Activated B cell treated with CpG ODN at 0.5 μM for 24 hours (primary cell): ENCODE results near the gene TMC6. TPM values are rescaled to one million over a fixed set of nuclear protein-coding genes. Genes with fewer than 3 reads are reported as not detected.

Experiments used
- ATAC-seq: fragments of 200-7000 bp; cut with Tn5 transposase; one replicate; pipeline ENCODE4 v1.10.0; 2021; ENCODE audit warnings: low read depth, mild to moderate bottlenecking, moderate library complexity
- CTCF ChIA-PET: fragments of 350-600 bp; sonication (Branson Sonifier 250); formaldehyde crosslinking; loops from one replicate; lab custom pipeline; 2021; ENCODE audit warnings: antibody characterized with exemption; lab: Charles Lee
- POLR2A ChIA-PET: fragments of 350-600 bp; sonication (Branson Sonifier 250); formaldehyde crosslinking; loops from one replicate; lab custom pipeline; 2021; ENCODE audit warnings: antibody characterized with exemption; lab: Charles Lee
- DNase-seq: peaks from one replicate; pipeline ENCODE4 v3.0.0; 2022
- H3K27ac Mint-ChIP-seq: one replicate; pipeline ENCODE4 v1.8.0; 2020; ENCODE audit warnings: mixed read lengths
- H3K27me3 Mint-ChIP-seq: one replicate; pipeline ENCODE4 v1.8.0; 2021; ENCODE audit warnings: mixed read lengths
- H3K36me3 Mint-ChIP-seq: one replicate; pipeline ENCODE4 v1.8.0; 2021; ENCODE audit warnings: low read depth, mixed read lengths
- H3K4me1 Mint-ChIP-seq: one replicate; pipeline ENCODE4 v1.8.0; 2021; ENCODE audit warnings: mixed read lengths
- H3K4me3 Mint-ChIP-seq: one replicate; pipeline ENCODE4 v1.8.0; 2020; ENCODE audit warnings: mild to moderate bottlenecking, mixed read lengths
- H3K9me3 Mint-ChIP-seq: one replicate; pipeline ENCODE4 v1.8.0; 2020; ENCODE audit warnings: mixed read lengths
- intact Hi-C: fragments of 100-400 bp; cut with micrococcal nuclease; formaldehyde crosslinking; loops from one replicate; pipeline ENCODE4 v1.15.1; 2024
- total RNA-seq: library from RNA; stranded (reverse); gene quantifications from 2 replicates; pipeline ENCODE4 v1.2.3, GENCODE V29; 2022
- TF ChIP-seq, protein P1 (sequence below): fragments of 200-600 bp; IDR thresholded peaks from one replicate; pipeline ENCODE4 v1.8.0; 2022; ENCODE audit warnings: antibody characterized with exemption, mild to moderate bottlenecking

Gene TMC6
- total RNA-seq, 1 donor from 2014 or later = 896 TPM

- H3K36me3 Mint-ChIP-seq = peaks cover 66% of the 10 kb centered on the region
- CTCF ChIA-PET = no interaction called here
- POLR2A ChIA-PET = interaction anchor here (0.6 kb wide), 1 partner anchor 367 kb away, joined by 3 read pairs; no protein-coding TSS in a partner anchor
Observed at GRCh38 chr17:78101112-78101511, 27.4 kb downstream of the TMC6 start.

DNA sequence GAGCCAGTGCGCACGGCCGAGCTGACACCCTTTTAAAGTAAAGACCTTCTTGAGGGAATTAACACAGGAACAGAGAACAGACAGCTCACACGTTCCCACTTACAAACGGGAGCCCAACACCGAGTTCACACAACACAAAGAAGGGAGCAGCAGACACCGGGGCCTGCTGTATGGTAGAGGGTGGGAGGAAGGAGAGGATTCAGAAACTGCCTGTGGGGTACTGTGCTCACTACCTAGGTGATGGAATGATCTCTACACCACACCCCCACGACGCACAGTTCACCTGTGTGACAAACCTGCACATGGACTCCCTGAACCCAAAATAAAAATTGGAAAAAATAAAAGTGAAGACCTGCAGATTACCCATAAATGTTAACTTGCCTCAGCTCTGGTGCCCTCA is 32.5 kb downstream of the TMC6 start:
- CTCF ChIA-PET = interaction anchor here (1.2 kb wide), 1 partner anchor 11 kb away, joined by 3 read pairs; no protein-coding TSS in a partner anchor
- intact Hi-C loops = no loop called here
- Mint-ChIP-seq H3K9me3 (no peaks in the 10 kb centered on the region), H3K27ac (no peak overlapping the region), H3K4me3 (no peak overlapping the region), H3K36me3 (peaks cover 87% of the 10 kb centered on the region), H3K27me3 (no peaks in the 10 kb centered on the region), H3K4me1 (no peaks in the 10 kb centered on the region)
- POLR2A ChIA-PET = no interaction called here
- ATAC-seq = no peak
- DNase-seq = no peak
- TF ChIP-seq, protein P1, sequence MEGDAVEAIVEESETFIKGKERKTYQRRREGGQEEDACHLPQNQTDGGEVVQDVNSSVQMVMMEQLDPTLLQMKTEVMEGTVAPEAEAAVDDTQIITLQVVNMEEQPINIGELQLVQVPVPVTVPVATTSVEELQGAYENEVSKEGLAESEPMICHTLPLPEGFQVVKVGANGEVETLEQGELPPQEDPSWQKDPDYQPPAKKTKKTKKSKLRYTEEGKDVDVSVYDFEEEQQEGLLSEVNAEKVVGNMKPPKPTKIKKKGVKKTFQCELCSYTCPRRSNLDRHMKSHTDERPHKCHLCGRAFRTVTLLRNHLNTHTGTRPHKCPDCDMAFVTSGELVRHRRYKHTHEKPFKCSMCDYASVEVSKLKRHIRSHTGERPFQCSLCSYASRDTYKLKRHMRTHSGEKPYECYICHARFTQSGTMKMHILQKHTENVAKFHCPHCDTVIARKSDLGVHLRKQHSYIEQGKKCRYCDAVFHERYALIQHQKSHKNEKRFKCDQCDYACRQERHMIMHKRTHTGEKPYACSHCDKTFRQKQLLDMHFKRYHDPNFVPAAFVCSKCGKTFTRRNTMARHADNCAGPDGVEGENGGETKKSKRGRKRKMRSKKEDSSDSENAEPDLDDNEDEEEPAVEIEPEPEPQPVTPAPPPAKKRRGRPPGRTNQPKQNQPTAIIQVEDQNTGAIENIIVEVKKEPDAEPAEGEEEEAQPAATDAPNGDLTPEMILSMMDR = no peak

More at GRCh38 chr17:78101112-78101511, 27.4 kb downstream of the TMC6 start:
- Mint-ChIP-seq H3K4me1 (no peaks in the 10 kb centered on the region), H3K9me3 (no peaks in the 10 kb centered on the region), H3K27ac (no peak overlapping the region), H3K27me3 (no peaks in the 10 kb centered on the region), H3K4me3 (no peak overlapping the region)
- DNase-seq (no peak), ATAC-seq (no peak)
- intact Hi-C loops = no loop called here
- TF ChIP-seq, protein P1 = no peak

DNA sequence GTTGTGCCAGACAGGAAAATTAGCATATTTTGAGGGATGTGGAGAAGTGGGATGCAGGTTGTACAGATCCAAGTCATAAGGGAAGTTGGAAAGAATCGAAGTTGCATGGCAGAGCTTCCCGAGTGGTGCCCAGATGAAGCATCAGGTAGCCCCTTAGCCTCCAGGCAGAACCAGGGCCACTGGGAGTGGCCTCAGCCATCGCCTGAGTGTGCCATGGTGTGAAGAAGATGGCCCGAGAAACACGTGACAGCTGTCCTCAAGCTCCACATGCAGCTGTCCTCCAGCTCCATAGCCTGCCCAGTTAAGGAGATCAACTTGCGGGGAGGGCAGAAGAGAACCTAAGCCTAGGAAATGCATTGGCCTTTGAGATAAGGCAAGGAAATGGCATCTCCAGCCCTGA is 33.5 kb downstream of the TMC6 start:
- Mint-ChIP-seq H3K9me3 (no peaks in the 10 kb centered on the region), H3K27ac (no peak overlapping the region), H3K4me1 (no peaks in the 10 kb centered on the region), H3K4me3 (no peak overlapping the region), H3K27me3 (no peaks in the 10 kb centered on the region), H3K36me3 (peaks cover 90% of the 10 kb centered on the region)
- ATAC-seq = no peak
- intact Hi-C loops = no loop called here
- ChIA-PET CTCF (no interaction called here), POLR2A (interaction anchor here (0.6 kb wide), 1 partner anchor 288 kb away, joined by 4 read pairs; no protein-coding TSS in a partner anchor)
- TF ChIP-seq, protein P1 = no peak
- DNase-seq = no peak

GRCh38 chr17:78092794-78093324 is 35.7 kb downstream of the TMC6 start:
- TF ChIP-seq, protein P1 = no peak
- peaks cover 84% of the 10 kb centered on the region for H3K36me3 Mint-ChIP-seq
- no peaks in the 10 kb centered on the region for H3K4me1 Mint-ChIP-seq
- intact Hi-C loops = no loop called here
- ATAC-seq = no peak
- CTCF ChIA-PET = no interaction called here
- no peak overlapping the region for H3K4me3 Mint-ChIP-seq
- no peak for DNase-seq
- no peaks in the 10 kb centered on the region for H3K9me3 Mint-ChIP-seq
- no peak overlapping the region for H3K27ac Mint-ChIP-seq
- POLR2A ChIA-PET = no interaction called here
- H3K27me3 Mint-ChIP-seq = no peaks in the 10 kb centered on the region

DNA sequence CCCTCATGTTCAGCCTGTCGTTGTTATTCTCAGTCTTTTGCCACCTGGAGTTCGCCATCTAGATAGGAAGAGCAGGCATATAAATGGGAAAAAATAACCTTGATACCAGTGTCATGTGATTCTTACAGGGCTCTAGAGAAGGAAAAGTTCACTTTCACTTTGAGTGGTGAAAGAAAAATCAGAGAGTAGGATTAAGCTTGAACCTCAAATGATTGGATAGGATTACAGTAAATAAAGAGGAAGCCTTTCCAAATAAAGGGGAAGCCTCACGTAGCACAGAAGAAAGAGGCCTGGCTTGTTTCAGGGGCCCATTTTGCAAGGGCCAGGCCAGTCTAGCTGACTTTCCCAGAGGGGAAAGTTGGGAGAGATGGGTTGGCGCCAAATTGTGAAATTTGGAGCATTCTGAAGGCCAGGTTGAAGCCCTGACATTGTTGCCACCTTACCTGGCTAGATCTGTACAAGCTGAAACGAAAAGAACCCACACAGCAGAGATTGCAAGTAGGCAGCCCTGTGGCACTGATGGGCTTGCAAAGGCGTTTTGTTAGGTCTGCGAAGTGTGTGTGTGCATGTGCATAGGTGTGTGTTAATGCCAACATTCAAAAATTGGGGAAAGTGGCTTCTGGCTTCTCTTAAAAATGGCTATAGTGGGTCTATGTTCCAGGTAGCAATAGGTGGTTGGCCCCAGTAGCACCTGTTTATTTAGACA is 38.8 kb downstream of the TMC6 start:
- H3K4me1 Mint-ChIP-seq = no peaks in the 10 kb centered on the region
- intact Hi-C loops = no loop called here
- ATAC-seq (no peak), DNase-seq (no peak)
- H3K9me3 Mint-ChIP-seq = no peaks in the 10 kb centered on the region
- CTCF ChIA-PET = interaction anchor here (1.1 kb wide), 2 partner anchors 87 to 332 kb away, joined by 3 to 5 read pairs; no protein-coding TSS in a partner anchor
- H3K36me3 Mint-ChIP-seq = peaks cover 81% of the 10 kb centered on the region
- no peak overlapping the region for H3K4me3 Mint-ChIP-seq
- TF ChIP-seq, protein P1 = no peak
- H3K27ac Mint-ChIP-seq = no peak overlapping the region
- POLR2A ChIA-PET = no interaction called here
- no peaks in the 10 kb centered on the region for H3K27me3 Mint-ChIP-seq
